ENCODE measurements around the gene NDE1.

- TF ChIP-seq CTCF (conservative IDR thresholded peaks at IDR 0.05 in 1 of 2, IDR thresholded peaks at IDR 0.05 in 1 of 2; ENCODE audit: extremely low read depth in 1 of 2, insufficient read depth in 1 of 2, low read depth in 1 of 2, low read length in 2 of 2) (no peak), EZH2 (IDR thresholded peaks at IDR 0.05; ENCODE audit: borderline replicate concordance, low read length) (no peak)
These were observed 104.9 kb downstream of the NDE1 start for GRCh38 chr16:15754821-15755534.

All from mammary epithelial cell (primary cell).